Tibial artery (tissue), 4 donors: Measurements from ENCODE around the gene CRACDL.

Experiments used
- DNase-seq, 2 donors: peaks; one replicate each; pipeline ENCODE4 v3.0.0-alpha.2; 2019
- H3K27ac ChIP-seq, 2 donors: fragments of 200-600 bp; sonication (generic) in 1 of 2; 1 replicate in 1 of 2; 2 replicates in 1 of 2; pipeline ENCODE4 v1.5.1; 2018 to 2019; ENCODE audit warnings: mild to moderate bottlenecking in 1 of 2
- H3K27me3 ChIP-seq, 2 donors: fragments of 200-600 bp; sonication (generic) in 1 of 2; one replicate each; pipeline versions ENCODE4 v1.5.1 to v1.6.0; 2016 to 2019
- H3K36me3 ChIP-seq, 3 donors: fragments of 200-600 bp; sonication (generic) in 2 of 3; one replicate each; pipeline ENCODE4 v1.5.1; 2016 to 2019; ENCODE audit warnings: mild to moderate bottlenecking in 2 of 3
- H3K4me1 ChIP-seq, 4 donors: fragments of 200-600 bp; sonication (generic) in 2 of 4; 1 replicate in 3 of 4; 2 replicates in 1 of 4; pipeline ENCODE4 v1.5.1; 2016 to 2019
- H3K4me3 ChIP-seq, 2 donors: fragments of 200-600 bp; sonication (generic) in 1 of 2; 1 replicate in 1 of 2; 2 replicates in 1 of 2; pipeline ENCODE4 v1.5.1; 2018 to 2019; ENCODE audit warnings: mild to moderate bottlenecking in 2 of 2
- H3K9me3 ChIP-seq, 3 donors: fragments of 200-600 bp; sonication (generic) in 1 of 3; one replicate each; pipeline ENCODE4 v1.5.1; 2016 to 2019
- CTCF ChIP-seq, 2 experiments: fragments of 200-600 bp in 1 of 2; fragments of 450-650 bp in 1 of 2; IDR thresholded peaks; one replicate each; pipeline ENCODE4 v1.5.1; 2017 to 2019; ENCODE audit warnings: antibody characterized with exemption in 2 of 2, mild to moderate bottlenecking in 1 of 2, moderate library complexity in 1 of 2
- intact Hi-C: fragments of 100-400 bp; cut with DNase I; formaldehyde crosslinking; loops from one replicate; pipeline ENCODE4 v1.15.0; 2023; ENCODE audit warnings: low total_unique reads

Gene CRACDL

GRCh38 chr2:98782570-98782969 is 153.5 kb downstream of the CRACDL start:
- Histone ChIP-seq H3K4me1 (no peaks in the 10 kb centered on the region), H3K9me3 (no peaks in the 10 kb centered on the region), H3K27ac (no peak overlapping the region), H3K27me3 (no peaks in the 10 kb centered on the region), H3K36me3 (no peaks in the 10 kb centered on the region), H3K4me3 (no peak overlapping the region)
- no peak for DNase-seq
- intact Hi-C loops: no loop called here
- TF ChIP-seq CTCF (IDR thresholded peaks at IDR 0.05): no peak

GRCh38 chr2:98781822-98782221 is 154.2 kb downstream of the CRACDL start:
- intact Hi-C loops: no loop called here
- DNase-seq: no peak
- Histone ChIP-seq H3K4me3 (no peak overlapping the region), H3K9me3 (no peaks in the 10 kb centered on the region), H3K36me3 (no peaks in the 10 kb centered on the region), H3K27me3 (no peaks in the 10 kb centered on the region), H3K4me1 (no peaks in the 10 kb centered on the region), H3K27ac (no peak overlapping the region)
- TF ChIP-seq CTCF (IDR thresholded peaks at IDR 0.05): no peak

- intact Hi-C loops: no loop called here
- Histone ChIP-seq H3K27ac (no peak overlapping the region), H3K36me3 (no peaks in the 10 kb centered on the region), H3K9me3 (no peaks in the 10 kb centered on the region), H3K4me1 (peaks cover 0 to 22% (median 20%) of the 10 kb centered on the region in 4 donors), H3K27me3 (no peaks in the 10 kb centered on the region), H3K4me3 (no peak overlapping the region)
- TF ChIP-seq CTCF (IDR thresholded peaks at IDR 0.05): no peak
- DNase-seq: no peak
Observed at GRCh38 chr2:98778741-98779483, 157.1 kb downstream of the CRACDL start.

GRCh38 chr2:98778151-98778550 is 157.9 kb downstream of the CRACDL start:
- Histone ChIP-seq H3K4me1 (peaks cover 0 to 22% (median 20%) of the 10 kb centered on the region in 4 donors), H3K27ac (no peak overlapping the region), H3K9me3 (no peaks in the 10 kb centered on the region), H3K4me3 (no peak overlapping the region), H3K27me3 (no peaks in the 10 kb centered on the region), H3K36me3 (no peaks in the 10 kb centered on the region)
- DNase-seq: no peak
- no peak for TF ChIP-seq CTCF (IDR thresholded peaks at IDR 0.05)
- intact Hi-C loops: no loop called here

GRCh38 chr2:98777710-98778109 is 158.3 kb downstream of the CRACDL start:
- H3K27ac ChIP-seq: no peak overlapping the region
- no peak for TF ChIP-seq CTCF (IDR thresholded peaks at IDR 0.05)
- no peaks in the 10 kb centered on the region for H3K9me3 ChIP-seq
- H3K4me3 ChIP-seq: no peak overlapping the region
- intact Hi-C loops: no loop called here
- DNase-seq: no peak
- no peaks in the 10 kb centered on the region for H3K36me3 ChIP-seq
- peaks cover 0 to 22% (median 20%) of the 10 kb centered on the region in 4 donors for H3K4me1 ChIP-seq
- H3K27me3 ChIP-seq: no peaks in the 10 kb centered on the region
